D341Med (cell line): ENCODE data around the gene SOX2.
A peak's percentile ranks its signal among the peaks of the same experiment; 100 is the strongest.

Experiments
- DNase-seq: peaks from one replicate; pipeline ENCODE4 v3.0.0; 2012; ENCODE audit warnings: low spot score

Gene SOX2

DNA sequence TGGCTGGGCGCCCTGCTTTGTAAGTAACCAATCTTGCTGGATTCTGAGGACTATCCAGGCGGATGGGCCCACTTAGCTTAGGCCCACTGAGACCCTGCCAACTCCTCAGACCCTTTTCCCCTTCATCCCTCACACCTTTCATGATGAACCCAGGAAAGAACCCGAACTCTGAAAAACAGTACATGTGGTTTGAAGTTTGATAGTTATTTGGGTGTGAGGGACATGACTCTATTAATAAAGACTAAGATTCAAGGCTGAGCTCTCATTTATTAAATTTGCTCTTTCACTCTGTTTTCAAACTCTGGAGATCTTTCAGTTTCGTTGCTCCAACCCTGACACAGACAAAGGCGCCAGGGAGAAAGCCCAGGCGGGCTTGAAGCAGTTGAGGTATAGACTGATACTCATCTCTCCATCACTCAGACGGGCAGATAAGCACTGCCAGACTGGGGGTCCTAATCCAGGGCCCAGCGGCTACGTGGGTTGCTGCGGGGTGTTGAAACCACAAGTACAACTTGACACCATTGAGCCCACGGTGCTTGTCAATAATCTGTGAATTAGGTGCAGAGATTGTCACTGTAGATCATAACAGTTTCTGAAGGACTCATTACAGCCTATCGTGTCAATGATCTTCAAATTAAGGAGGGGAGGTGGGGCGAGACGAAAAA is 7.2 kb upstream of the SOX2 start:
- DNase-seq = no peak

DNA sequence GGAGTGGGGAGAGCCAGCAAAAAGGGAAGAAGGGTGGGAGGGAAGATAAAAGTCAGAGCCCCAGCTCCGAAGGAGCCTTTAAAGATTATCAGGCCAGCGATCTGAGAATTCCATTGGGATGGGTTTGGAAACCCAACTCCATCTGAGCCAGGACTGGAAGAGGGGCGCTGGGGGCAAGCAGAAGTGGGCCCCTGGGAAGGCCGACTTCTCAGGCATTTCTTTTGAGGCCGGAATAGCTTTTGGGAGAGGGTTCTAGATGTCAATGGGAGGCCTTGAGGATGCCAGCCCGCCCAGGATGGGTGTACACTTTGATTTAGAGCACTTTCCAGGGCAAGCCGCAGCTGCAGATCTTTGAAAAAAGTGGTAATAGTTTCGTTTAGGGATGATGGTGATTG is 6.6 kb upstream of the SOX2 start:
- DNase-seq = no peak

DNA sequence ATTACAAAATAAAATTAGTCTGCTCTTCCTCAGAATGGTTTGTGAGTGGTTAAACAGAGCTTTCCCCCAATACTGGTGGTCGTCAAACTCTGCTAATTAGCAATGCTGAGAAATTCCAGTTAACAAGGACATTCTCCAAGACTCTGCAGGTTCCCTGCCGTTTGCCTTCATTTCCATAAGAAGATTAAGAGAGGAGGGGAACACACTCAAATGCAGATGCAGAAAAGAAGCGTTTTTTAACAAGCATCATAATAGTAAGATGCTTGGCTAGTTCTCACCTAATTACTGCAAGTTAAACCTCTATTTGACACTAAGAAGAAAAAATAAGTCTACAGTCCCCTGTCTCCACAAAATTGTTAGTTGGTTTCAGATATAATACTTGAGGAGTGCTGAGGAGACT is 3.7 kb upstream of the SOX2 start:
- no peak for DNase-seq

GRCh38 chr3:181709537-181710279 is 2.0 kb upstream of the SOX2 start:
- DNase-seq = peak; percentile 68

- DNase-seq = no peak
Measured at GRCh38 chr3:181710345-181711291, 1.1 kb upstream of the SOX2 start.

- no peak for DNase-seq
Measured at GRCh38 chr3:181712226-181712552, 464 bp downstream of the SOX2 start.

GRCh38 chr3:181712553-181713279 is 991 bp downstream of the SOX2 start:
- DNase-seq = no peak

DNA sequence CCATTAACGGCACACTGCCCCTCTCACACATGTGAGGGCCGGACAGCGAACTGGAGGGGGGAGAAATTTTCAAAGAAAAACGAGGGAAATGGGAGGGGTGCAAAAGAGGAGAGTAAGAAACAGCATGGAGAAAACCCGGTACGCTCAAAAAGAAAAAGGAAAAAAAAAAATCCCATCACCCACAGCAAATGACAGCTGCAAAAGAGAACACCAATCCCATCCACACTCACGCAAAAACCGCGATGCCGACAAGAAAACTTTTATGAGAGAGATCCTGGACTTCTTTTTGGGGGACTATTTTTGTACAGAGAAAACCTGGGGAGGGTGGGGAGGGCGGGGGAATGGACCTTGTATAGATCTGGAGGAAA is 1.5 kb downstream of the SOX2 start:
- no peak for DNase-seq

GRCh38 chr3:181713676-181714612 is 2.2 kb downstream of the SOX2 start:
- DNase-seq = no peak

DNA sequence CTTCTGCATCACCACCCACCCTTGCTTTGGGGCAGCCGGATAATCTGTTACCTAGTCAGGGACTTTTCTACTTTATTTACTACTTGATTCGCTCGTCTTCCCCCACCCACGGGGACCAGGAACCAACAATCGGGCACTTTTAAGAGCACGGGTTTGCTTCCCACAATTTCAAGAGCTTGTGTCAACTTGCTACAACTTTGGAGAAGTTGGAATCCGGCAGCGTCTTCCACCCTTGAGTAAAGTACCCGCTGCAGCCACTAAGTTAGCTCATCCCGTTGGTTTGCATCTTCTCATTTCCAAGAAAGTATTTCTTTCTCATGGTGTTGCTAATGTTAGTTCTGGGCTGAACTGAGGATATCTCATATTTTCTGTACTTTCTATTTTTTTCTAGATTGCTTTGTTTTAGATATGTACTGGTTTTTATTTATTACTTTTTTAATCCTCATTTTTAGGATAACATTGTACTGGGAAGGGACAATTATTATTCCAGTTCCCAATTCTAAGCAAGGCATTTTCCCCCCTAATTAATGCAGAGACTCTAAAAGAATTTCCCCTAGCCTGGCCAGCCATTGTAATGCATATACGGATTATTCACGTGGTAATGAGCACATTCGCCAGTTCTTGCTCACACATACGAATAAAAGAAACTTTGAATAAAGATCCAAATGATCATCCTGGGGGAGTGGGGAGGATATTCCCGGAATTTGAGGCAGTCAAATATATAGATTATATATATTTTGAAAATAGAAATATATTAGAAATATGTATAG is 4.0 kb downstream of the SOX2 start:
- DNase-seq = no peak

DNA sequence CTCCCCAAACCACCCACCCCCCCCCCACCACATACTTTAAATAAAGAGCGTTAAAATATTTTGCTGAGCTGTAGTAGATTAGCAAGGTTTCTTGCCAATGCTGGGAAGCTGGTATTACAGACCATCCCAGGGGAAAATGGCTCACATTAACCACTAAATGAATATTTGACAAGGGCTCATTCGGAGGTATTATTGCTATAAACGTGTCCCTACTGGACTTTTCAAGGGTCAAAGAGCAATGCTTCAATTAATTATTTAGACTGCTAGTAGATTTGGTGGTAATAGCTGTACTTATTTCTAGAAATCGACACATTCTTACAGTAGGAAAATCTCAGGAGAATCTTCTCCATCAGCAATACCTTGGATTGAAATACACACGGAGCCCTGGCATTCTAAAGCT is 5.2 kb downstream of the SOX2 start:
- DNase-seq = no peak

DNA sequence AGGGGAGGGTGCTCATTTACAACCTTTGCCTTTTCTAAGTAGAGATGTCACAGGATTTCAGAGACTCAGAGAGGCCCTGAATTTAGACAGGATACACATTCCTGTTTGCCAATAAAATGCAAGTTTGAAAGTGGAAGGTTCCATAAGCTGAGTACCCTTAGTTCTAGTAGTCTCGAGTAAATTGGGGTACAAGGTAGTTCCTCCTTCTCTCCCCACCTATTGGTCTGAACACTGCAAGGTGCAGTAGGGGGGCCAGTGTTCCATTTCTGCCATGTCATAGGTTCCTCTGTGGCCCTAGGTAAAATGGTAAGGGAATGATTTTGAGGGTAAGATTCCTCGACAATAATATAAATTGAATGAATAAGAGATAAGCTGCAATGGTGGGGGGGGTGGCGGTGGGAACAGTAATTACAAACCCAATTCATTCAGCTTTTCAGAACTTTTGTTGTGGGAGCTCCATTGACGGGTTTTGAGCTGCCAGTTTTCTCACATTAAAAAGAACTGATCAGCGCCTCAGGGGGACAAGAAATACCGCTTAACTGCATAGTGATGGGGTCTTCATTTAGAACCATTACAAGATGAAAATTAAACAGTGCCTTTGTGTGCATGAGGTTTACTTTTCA is 5.9 kb downstream of the SOX2 start:
- no peak for DNase-seq

DNA sequence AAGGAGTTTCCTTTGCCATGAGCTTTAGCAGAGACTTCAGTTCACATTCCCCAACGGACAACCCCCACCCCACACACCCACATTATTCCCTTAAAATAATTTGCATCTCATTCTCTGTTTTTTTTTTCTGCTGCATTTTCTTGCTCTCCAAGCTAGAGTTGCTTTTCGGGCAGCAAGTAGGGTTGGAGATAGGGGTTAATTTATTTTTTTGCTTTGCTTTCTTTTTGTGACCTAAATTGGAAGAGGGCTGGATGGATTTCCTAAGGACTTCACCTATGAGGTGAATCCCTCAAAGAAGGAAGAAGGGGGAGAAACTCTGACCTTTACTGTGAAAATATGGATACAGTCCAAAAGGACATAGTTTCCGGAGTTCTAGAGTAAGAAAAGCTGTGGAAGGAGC is 6.6 kb downstream of the SOX2 start:
- no peak for DNase-seq

GRCh38 chr3:181718987-181719911 is 7.5 kb downstream of the SOX2 start:
- no peak for DNase-seq

GRCh38 chr3:181719991-181720680 is 8.4 kb downstream of the SOX2 start:
- DNase-seq = no peak

DNA sequence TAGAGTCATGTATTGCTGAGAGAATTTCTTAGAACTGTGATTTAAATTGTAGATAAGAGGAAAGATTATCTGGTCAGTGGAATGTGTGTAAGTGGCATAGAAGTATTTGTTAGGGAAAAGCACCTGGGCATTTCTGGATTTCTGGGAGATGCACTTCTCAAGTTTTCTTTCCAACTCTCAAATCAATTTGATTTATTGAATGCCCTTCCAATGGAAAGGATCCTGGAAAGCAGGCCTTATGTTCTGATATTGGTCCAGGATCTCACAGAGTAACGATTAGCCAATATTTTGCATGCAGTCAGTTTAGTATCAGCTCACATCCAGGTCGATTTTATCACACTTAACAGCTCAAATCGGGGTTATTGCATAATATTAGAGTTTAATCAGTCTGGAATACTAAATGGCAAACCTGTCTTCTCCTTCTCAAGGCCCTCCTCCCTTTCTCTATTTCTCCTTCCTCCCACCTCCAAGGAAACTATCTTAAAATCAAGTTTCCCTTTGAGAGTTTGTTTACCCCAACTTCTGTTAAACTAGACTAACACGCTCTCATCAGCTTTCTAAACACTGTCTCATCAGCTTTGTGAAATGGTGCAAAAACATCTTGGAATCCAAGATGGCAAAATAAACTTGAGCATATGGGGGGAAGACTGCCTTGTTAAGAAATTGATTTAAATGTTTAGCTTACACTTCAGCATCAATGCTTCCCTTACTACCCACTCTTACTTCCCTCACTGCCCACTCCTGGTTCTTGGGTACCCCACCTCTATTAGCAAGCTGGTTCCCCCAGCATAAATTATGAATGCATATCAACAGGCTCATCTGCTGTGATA is 9.5 kb downstream of the SOX2 start:
- DNase-seq = no peak

GRCh38 chr3:181722156-181722555 is 10.4 kb downstream of the SOX2 start:
- no peak for DNase-seq
